HG03457 (cell line): ENCODE data around the gene RER1.

Experiments
- ATAC-seq: cut with Tn5 transposase; IDR thresholded peaks from one replicate; pipeline ENCODE4 v1.9.1; 2021; ENCODE audit warnings: moderate number of reproducible peaks; ENCODE audit not compliant: unreplicated experiment

The RER1 gene

GRCh38 chr1:2388004-2388913 lies 3.4 kb upstream of the RER1 start:
- ATAC-seq, result no peak

- ATAC-seq, result no peak
Observed at GRCh38 chr1:2389644-2390043, 2.0 kb upstream of the RER1 start.

DNA sequence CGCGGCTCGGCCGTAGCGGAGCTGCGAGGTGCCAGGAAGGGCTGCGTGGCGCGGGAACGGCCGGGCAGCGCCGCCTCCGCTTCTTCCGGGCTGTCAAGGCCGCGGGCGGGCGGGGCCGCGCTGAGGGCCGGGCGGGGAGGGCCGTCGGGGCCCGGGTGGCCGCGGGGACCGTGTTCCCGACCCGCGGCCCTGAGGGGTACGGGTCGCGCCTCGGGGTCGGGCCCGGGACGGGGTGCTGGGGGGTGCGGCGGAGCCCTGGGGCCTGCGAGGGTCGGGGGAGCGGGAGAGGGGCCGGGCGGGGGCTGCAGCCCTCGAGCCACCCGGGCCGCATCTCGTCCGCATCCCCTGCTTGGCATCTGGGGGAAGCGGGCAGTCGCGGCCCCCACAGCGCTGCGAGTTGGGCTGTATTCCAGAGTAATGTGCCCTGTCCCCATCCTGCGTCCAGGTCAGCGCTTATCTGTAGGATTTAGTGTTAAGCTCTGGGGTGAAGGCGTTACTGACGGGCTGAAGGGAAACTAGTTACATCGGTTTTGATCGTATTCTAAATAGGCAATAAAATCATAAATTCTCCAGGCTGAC lies 379 bp downstream of the RER1 start:
- peak; percentile 11 for ATAC-seq

- no peak for ATAC-seq
Observed at GRCh38 chr1:2392686-2393085, 1.0 kb downstream of the RER1 start.

GRCh38 chr1:2393471-2393877 lies 1.8 kb downstream of the RER1 start:
- ATAC-seq, result no peak

DNA sequence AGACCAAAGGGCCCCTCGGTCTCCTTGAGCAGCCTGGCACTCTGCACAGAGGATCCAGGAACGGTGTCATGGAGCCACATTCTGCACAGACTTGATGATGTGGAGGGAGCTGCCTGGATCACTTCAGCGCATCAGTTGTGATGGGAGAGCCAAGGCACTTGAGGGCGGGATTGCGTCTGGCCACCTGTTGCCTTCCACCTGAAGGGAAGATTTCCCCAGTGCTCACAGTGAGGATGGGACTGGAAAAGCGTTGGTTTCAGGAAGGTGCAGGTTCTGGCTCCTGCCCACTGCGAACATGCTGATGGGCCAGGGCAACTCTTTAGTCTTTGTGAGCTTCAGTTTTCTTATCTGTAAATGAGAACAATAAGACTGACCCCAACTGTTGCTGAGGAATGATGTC lies 2.6 kb downstream of the RER1 start:
- no peak for ATAC-seq

DNA sequence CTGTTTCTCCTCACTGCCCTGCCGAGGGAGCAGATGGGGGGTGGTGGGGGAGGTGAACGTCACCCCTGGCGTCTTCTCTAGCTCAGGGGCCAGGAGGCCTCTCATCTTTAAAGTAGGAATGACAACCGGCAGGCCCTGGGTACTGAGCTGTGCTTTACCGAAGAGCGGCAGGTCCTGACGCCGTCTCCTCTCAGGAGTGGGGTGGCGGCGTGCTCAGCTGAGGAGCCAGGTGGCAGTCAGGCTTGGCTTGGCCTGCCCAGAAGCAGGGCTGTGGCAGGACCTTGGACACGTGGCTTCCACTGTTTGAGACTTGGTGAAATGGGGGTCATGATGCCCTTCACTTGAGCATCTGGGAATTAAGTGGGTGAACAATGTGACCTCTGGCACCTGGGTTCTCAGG lies 3.1 kb downstream of the RER1 start:
- no peak for ATAC-seq

DNA sequence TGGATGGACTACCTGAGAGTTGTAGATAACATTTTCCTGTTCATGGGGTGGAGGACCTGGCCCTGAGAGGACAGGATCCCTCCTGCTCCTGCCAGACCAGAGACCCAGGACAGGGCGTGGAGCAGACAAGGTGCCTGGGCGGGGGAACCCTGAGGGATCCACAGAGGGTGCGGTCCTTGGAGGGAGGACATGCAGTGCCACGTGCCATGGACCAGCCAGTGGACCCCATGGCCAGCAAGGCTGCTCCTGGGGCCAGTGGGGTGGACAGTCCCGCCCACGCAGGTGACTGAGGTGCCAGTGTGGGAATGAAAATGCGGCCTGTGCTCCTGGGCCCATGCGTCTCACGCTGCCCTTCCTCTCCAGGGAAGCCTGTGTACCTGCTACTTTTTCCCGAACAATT lies 3.6 kb downstream of the RER1 start:
- ATAC-seq, result no peak

DNA sequence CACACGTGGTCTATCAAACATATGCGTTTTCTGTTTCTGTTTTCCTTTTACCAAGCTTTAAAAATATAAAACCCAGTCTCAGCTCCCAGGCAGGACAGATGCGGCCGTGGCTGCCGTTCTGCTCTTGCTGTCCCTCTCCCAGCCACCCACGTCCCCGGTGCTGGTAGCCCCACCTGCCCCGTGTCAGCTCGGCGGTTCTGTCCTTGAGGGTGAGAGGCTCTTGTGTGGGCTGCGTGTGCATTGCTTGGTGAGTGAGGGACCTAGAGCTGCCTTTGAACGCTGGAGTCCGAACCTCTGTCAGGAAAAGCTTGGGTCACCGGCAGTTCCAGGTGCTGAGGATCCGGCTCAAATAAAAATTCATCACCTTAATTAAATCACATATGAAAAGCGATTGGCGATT lies 4.4 kb downstream of the RER1 start:
- no peak for ATAC-seq

DNA sequence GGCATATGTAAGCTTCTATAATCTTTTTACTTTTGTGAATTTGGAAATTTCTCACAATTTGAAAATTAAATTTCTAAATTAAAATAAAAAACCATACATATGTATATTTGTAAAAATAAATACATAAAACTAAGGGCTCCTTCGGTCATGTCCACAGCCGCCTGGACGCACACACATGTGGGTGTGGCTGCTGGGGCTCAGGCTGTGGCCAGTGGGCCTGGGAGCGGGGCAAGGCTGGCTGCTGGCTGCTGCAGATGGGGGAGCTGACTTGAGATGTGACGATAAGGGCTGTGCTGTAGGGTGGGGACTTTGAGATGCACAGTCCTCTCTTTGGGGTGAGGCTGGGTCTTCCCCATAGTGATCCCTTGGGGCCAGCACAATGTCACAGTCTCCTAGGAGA lies 4.8 kb downstream of the RER1 start:
- no peak for ATAC-seq

DNA sequence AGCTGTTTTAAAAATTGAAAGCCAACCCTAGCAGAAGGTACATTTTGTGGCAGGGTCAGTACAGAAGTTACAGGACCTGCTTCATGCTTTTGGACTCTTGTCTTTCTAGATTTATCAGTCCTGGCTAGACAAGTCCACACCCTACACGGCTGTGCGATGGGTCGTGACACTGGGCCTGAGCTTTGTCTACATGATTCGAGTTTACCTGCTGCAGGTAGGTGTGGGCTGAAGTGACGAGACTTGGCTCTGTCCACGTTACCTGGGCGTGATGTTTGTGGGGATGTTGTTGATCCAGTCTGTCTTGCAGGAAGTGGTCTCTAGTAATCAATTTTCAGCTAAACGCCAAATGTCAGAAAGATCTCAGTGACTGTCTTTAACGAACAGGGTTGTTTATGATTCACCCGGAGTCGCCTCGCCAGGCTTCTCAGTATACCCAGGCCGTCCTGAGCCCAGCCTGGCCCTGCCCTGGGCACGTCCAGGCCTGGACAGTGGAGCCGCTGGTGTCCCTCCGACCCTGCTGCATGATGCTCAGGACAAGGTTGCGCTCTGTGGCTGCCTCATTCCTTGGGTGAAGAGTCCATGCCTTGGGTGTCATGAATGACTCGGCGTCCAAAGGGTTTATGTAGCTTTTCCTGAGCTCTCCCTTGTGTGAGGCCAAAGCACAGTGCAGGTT lies 5.5 kb downstream of the RER1 start:
- ATAC-seq, result no peak

DNA sequence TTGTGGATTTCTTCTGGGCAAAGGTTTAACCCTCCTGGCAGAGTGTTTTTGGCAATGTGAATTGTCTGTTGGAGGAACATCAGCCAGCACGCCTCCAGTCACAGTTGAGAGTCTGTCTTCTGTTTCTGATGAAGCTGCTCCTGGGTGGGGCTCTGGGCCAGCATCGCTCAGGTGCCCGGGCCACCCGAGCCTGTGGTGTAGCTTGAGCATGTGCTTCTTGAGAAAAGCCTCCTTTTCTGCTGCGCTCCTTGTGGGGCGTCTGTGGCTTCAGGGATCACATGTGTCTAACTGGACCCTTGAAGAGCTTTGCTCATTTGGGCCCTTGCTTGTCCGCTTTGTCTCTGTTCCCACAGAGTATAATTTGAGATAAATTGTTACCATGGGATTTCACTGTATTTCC lies 7.2 kb downstream of the RER1 start:
- ATAC-seq, result no peak

GRCh38 chr1:2399890-2400575 lies 8.4 kb downstream of the RER1 start:
- no peak for ATAC-seq

DNA sequence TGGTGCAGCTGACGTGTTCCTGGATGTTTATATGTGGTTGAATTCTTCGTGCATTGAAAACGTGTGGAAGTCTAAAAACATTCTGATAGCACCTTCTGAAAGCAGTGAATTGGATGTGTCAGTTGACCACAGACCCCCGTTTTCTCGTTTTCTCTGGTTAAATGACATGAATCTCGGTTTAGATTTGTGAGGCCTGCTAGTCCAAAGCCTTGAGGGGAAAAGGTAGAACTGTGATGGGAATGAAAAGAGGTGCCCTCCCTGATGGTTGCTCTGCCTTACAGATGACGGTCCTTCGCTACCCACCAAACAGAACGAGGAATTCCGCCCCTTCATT lies 8.9 kb downstream of the RER1 start:
- no peak for ATAC-seq

- ATAC-seq, result no peak
Observed at GRCh38 chr1:2400950-2401649, 9.5 kb downstream of the RER1 start.

GRCh38 chr1:2402420-2402819 lies 10.8 kb downstream of the RER1 start:
- ATAC-seq, result no peak

DNA sequence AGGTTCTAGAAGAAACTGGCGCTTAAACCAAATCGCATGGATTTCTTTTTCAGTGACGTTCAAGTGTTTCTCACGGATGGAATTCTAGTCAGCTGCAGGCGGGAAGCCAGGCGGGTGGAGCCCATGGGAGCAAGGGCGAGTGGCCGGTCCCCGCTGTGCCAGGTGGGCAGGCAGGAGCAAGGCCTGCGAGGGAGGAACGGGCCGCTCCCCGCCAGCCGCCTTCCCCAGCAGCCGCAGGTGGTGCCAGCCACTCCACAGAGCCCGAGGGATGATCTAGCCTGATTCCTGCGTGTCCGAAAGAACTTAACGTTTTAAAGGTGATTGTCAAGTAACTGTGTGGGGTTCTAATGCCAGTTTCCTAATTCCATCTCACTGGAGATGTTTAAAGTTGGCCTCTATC lies 11.6 kb downstream of the RER1 start:
- ATAC-seq, result no peak

DNA sequence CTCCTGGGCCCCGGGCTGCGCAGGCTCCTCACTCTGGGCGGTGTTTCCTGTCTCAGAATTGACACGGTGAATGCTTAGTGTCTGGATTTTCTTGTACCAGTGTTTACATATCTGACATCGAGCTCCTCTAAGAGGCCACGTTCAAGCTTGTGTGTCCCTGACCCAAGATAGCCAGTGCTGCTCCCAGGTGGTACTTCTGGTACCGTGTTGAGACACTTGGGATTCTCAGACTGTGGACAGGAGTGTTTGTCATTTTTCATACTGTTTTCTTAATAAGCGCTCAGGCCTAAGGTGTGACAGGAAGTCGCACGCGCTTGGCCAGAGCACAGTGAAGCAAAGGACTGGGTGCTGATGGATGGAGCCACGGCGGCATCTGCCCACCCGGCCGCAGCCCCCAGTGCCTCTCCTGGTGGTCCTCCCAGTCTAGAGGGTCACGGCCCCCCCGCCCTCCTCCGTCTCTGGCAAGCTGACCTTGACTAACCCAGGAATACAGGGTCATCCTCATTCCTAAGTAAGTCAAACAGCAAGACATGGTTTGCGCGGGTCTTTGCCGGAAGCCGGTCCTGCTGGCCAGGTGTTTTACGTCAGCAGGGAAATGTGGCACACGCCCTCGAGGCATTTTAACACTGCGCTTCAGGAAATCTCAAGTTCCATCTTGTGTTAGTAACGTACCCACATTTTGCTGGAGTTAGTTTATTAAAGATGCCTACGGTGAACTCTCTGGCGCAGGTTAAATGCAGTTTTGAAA lies 12.7 kb downstream of the RER1 start:
- ATAC-seq, result no peak

- no peak for ATAC-seq
Observed at GRCh38 chr1:2404890-2405511, 13.4 kb downstream of the RER1 start.
